GM12878 (cell line): ENCODE results near the gene RHBDD1. TPM values are rescaled to one million over a fixed set of nuclear protein-coding genes. Genes with fewer than 3 reads are reported as not detected.

Experiments
- BCL3 ChIP-seq: IDR thresholded peaks from 2 replicates; pipeline ENCODE4 v1.6.1; 2011; ENCODE audit warnings: borderline replicate concordance, low read depth, mild to moderate bottlenecking, moderate library complexity, low read length; ENCODE audit not compliant: insufficient read depth, poor library complexity, severe bottlenecking
- CBX3 ChIP-seq: fragments of 200-600 bp; sonication (generic); IDR thresholded peaks from 2 replicates; pipeline ENCODE4 v1.6.1; 2016; ENCODE audit warnings: low read depth, borderline replicate concordance
- LARP7 ChIP-seq: fragments of 450-650 bp; IDR thresholded peaks from 2 replicates; pipeline ENCODE4 v1.6.1; 2017; ENCODE audit warnings: mild to moderate bottlenecking
- MAX ChIP-seq: IDR thresholded peaks from 2 replicates; pipeline ENCODE4 v1.6.1; 2012; ENCODE audit warnings: low read depth, low read length, improper control_type of control experiment
- MTA3 ChIP-seq: IDR thresholded peaks from 2 replicates; pipeline ENCODE4 v1.6.1; 2012; ENCODE audit warnings: low read length, inconsistent platforms, borderline replicate concordance
- NR2C1 ChIP-seq: fragments of 450-650 bp; IDR thresholded peaks from 2 replicates; pipeline ENCODE4 v1.6.1; 2017; ENCODE audit warnings: antibody characterized with exemption, mild to moderate bottlenecking, moderate library complexity
- NR2C2 ChIP-seq: IDR thresholded peaks from 2 replicates; pipeline ENCODE4 v1.6.1; 2011; ENCODE audit warnings: borderline replicate concordance, low read depth; ENCODE audit not compliant: control insufficient read depth, insufficient read length
- NR2F1 ChIP-seq: fragments of 450-650 bp; conservative IDR thresholded peaks from 2 replicates; pipeline ENCODE4 v1.6.1; 2017; ENCODE audit warnings: mild to moderate bottlenecking
- SUPT20H ChIP-seq: IDR thresholded peaks from 2 replicates; pipeline ENCODE4 v1.6.1; 2011; ENCODE audit warnings: low read depth, mild to moderate bottlenecking, low read length, moderate library complexity, borderline replicate concordance; ENCODE audit not compliant: control insufficient read depth
- TARDBP ChIP-seq: IDR thresholded peaks from 2 replicates; pipeline ENCODE4 v1.6.1; 2016; ENCODE audit warnings: borderline replicate concordance
- WRNIP1 ChIP-seq: IDR thresholded peaks from 2 replicates; pipeline ENCODE4 v1.6.1; 2011; ENCODE audit warnings: low read depth, low read length, improper control_type of control experiment, borderline replicate concordance
- ZBED1 ChIP-seq: IDR thresholded peaks from 2 replicates; pipeline ENCODE4 v1.6.1; 2016; ENCODE audit warnings: borderline replicate concordance
- ZBTB11 ChIP-seq: fragments of 450-650 bp; formaldehyde crosslinking; IDR thresholded peaks from 2 replicates; pipeline ENCODE4 v1.5.0; 2022; ENCODE audit warnings: mild to moderate bottlenecking, missing genetic modification characterization
- ZNF592 ChIP-seq: fragments of 450-650 bp; IDR thresholded peaks from 2 replicates; pipeline ENCODE4 v1.6.1; 2017; ENCODE audit warnings: mild to moderate bottlenecking, moderate library complexity
- ZNF687 ChIP-seq: fragments of 450-650 bp; IDR thresholded peaks from 2 replicates; pipeline ENCODE4 v1.6.1; 2017; ENCODE audit warnings: mild to moderate bottlenecking, moderate library complexity
- polyA plus RNA-seq, 11 experiments: library from polyadenylated mRNA; depleted of rRNA in 4 of 11; unstranded in 6 of 11; stranded (reverse) in 5 of 11; fragments of >200 nt; fragmentation: Nextera tagmentation in 4 of 11; fragmentation: Illumina TruSeq in 1 of 11; extraction: Ambion mirVana in 4 of 11; extraction: Trizol in 1 of 11; gene quantifications; 1 replicate in 1 of 11; 2 replicates in 10 of 11; pipeline versions ENCODE4 v1.2.1 to v1.2.3, GENCODE V29; 2011 to 2016; ENCODE audit warnings: inconsistent platforms in 2 of 11, missing spikeins in 2 of 11, low read depth in 1 of 11
- total RNA-seq, 4 experiments: library from RNA; depleted of rRNA in 3 of 4; stranded (reverse); fragments of >200 nt in 3 of 4; fragmentation: Illumina TruSeq in 1 of 4; extraction: Trizol in 1 of 4; gene quantifications; 2 replicates each; pipeline versions ENCODE4 v1.2.1 to v1.2.3, GENCODE V29; 2013 to 2021

RHBDD1 gene
- total and polyA plus RNA-seq, 10 of the 15 experiments (the other 5 are each of a cell fraction or from before 2014, with no cell fraction given), result 7.1 to 36.4 (median 14.7) TPM

- TF ChIP-seq ZBTB11 (CRISPR knock-in tag) (no peak; the same call in 1 of the 2 replicates), MTA3 (no peak; the same call in 1 of the 2 replicates), ZNF687 (no peak), NR2C2 (no peak), NR2F1 (no peak), WRNIP1 (no peak), ZBED1 (no peak), MAX (no peak), BCL3 (no peak), SUPT20H (no peak), NR2C1 (no peak), ZNF592 (no peak), TARDBP (no peak), CBX3 (no peak), LARP7 (peak; percentile 17)
Observed at GRCh38 chr2:226835420-226835795, 446 bp upstream of the RHBDD1 start (continued).
